Suppressor macrophage treated with lipopolysaccharide for 4 hours (primary cell): ENCODE measurements around the gene MYZAP.

ENCODE experiments used
- DNase-seq: peaks from one replicate; pipeline ENCODE4 v3.0.0-alpha.2; 2020

MYZAP gene

DNA sequence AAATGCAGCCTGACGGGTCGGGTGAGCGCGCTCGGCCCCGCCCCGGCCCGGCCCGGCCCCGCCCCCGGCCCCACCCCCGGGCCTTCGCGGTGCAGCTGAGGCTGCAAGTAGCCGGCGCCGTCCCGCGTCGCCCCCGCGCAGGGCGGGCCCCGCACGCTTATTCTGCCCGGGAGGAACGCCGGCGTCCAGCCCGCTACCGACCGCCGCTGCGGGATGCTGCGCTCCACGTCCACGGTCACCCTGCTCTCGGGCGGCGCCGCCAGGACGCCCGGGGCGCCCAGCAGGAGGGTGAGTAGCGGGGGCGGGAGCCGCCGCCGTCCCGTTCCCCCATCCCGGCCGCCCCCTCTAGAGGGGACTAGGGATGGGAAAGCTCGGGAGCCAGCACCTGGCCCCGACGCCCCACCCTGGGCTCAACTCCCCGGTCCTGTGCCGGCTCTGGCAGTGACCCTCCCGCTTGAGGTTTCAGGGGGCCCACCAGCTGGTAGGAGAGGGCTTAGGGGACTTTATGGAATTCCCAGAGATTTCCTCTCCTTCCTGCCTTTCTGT, at the start of gene MYZAP:
MYZAP (plus strand) TSS at position 83 of the 546 bp plus-strand sequence; CDS start at position 214, 131 bp downstream.
- peak; percentile 40 for DNase-seq

GRCh38 chr15:57542505-57542817, 49.2 kb upstream of the MYZAP start:
- no peak for DNase-seq

DNA sequence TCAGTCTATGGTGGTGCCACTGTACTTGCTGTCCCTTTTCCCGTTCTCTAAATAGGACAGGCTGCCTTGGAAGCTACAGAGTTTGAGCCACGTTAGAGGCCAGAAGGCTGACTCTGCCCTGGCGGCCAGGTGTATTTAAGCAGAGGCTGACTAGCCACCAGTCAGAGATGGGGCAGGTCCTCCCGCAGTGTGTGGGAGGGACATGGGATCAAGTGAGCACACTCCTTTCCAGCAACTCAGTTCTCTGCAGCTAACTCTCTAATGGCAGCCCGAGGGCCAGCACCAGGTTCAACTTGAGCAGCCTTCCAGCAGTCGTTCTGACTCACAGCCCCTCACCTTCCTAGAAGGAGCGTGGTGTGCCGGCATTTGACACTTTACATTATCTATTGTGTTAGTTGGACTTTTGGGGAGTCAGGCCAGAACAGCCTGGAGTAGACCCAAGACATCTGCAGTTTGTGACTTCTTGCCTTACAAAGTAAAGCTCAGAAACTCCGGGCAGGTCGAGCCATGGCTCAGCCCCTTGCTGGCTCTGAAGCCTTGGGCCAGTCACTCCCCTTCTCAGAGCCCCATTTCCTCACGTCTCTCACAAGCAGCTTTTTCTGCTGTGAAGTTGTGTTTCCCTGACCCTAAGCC, 46.7 kb upstream of the MYZAP start:
- no peak for DNase-seq

DNA sequence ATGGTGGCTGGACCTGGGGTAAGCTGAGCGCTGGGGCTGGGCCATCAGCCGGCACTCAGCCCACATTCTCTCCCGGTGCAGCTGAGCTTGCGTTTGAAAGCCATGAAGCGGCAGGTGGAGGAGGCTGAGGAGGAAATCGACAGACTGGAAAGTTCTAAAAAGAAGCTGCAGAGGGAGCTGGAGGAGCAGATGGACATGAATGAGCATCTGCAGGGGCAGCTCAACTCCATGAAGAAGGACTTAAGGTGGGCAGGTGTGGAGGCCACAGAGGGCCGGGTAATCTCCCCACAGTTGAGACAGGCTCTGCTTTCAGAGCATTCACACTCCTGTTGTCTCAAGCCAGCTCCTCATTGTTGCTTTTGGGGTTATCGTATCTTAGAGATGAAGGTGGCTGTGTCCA, 45.7 kb upstream of the MYZAP start:
- DNase-seq: no peak

- DNase-seq: no peak
Measured at GRCh38 chr15:57547243-57547755, 44.4 kb upstream of the MYZAP start.

DNA sequence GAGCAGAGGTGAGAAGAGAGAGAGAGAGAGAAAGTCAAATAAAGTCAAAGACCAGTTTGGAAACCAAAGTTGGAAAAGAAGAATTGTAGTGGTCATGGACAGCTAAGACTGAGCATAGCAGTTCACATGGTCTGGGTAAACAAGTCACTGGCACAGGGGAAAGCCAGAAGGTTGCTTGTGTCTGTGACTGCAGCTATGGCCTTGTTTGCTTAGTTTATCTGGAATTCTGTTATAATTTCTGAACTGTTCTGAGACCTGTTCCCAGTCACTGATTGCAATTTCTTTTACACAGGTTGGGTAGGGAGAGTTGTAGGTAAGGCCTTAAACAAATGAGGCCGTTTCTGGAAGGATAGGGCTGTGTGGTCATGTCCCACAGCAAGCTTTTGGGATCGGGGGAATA, 43.4 kb upstream of the MYZAP start:
- no peak for DNase-seq

- DNase-seq: no peak
Measured at GRCh38 chr15:57548835-57549234, 42.9 kb upstream of the MYZAP start.

DNA sequence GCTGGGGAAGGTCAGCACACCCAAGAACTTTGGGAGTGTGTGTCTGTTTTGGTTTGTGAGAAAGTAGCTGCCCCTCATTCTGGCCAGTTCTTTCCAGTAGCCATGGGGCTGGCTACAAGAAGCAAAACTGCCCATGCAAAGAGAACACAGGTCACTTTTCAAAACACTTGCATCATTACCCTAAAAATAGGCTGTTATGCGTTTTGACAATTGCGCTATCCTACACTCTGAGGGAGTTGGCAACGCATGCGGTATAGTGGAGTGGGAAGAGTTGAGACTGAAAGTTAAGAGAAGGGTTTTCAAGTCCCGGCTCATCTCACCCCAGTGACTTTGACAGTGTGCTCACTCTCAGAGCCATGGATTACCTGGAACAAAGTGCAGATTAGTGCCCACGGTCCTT, 41.8 kb upstream of the MYZAP start:
- DNase-seq: no peak

DNA sequence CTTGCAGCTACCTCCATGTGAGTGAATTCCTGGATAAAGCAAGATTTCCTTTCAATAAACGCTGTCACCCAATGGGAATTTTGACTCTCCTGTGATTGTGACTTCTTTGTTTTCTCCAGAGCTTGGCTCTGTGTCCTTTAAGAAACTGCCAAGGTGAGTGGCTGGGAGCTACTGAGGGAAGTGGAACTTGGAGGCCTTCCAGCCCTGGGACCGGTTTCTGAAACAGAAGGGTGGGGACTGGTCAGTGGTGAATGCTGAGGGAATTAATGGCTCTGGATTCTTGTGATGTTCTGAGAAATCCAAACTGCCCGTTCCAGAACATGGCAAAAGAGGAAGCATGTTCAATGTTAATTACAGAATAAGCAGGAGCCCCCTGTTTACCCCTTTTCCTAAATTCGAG, 41.1 kb upstream of the MYZAP start:
- DNase-seq: no peak

GRCh38 chr15:57551715-57552677, 39.7 kb upstream of the MYZAP start:
- DNase-seq: no peak

- no peak for DNase-seq
Measured at GRCh38 chr15:57552678-57553334, 38.9 kb upstream of the MYZAP start.

DNA sequence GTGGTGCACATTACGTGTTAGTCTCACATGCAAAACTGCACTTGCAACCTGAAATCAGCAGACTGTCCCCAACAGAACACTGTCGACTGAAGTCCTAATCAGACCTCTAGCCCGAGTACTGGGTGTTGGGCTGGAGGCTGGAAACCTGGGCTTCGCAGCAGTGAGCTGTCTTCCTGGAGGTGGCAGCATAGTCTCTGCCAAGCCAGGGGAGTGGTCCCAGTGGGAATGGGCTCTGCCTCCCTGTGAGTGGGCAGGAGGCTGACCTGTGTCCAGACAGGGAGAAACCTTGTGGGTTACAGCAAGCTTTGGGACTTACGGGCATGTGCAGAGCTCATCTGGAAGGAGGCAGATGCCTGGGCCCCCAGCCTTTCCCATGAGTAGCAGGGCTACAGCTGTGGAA, 38.2 kb upstream of the MYZAP start:
- no peak for DNase-seq

GRCh38 chr15:57554063-57554811, 37.5 kb upstream of the MYZAP start:
- DNase-seq: no peak

- DNase-seq: no peak
Measured at GRCh38 chr15:57554812-57555179, 36.9 kb upstream of the MYZAP start.

DNA sequence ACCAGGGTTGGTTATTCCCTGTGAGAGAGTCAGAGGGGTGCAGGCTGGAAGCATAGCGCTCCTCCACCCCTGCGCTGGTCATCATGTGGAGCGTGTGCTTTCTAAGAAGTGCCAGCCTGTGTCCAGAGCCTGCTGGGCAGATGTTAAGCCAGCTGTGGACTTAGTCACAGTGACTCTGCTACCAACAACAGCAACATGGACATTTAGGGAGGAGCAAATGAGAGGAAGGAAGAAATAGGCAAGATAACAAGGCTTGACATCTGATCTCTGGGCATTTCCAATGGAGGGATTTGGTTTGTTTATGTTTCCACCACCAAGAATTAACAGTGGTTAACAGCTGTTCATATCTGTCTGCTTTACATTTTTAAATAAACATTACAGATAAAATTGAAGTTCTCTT, 36.4 kb upstream of the MYZAP start:
- DNase-seq: no peak

- no peak for DNase-seq
Measured at GRCh38 chr15:57556040-57556439, 35.7 kb upstream of the MYZAP start.

GRCh38 chr15:57557267-57557666, 34.4 kb upstream of the MYZAP start:
- DNase-seq: no peak

- no peak for DNase-seq
Measured at GRCh38 chr15:57557810-57558209, 33.9 kb upstream of the MYZAP start.

GRCh38 chr15:57559875-57560274, 31.8 kb upstream of the MYZAP start:
- DNase-seq: peak; percentile 81

- peak; percentile 88 for DNase-seq
Measured at GRCh38 chr15:57561041-57561711, 30.5 kb upstream of the MYZAP start.

GRCh38 chr15:57562196-57562769, 29.4 kb upstream of the MYZAP start:
- DNase-seq: no peak

GRCh38 chr15:57563416-57563815, 28.3 kb upstream of the MYZAP start:
- no peak for DNase-seq
